ENCODE data around the gene STAT3. TPM values are rescaled to one million over a fixed set of nuclear protein-coding genes. Genes with fewer than 3 reads are reported as not detected.
"Not testable (repeated sequence)": the region's sequence is repeated elsewhere in the genome, so short reads cannot be mapped to it uniquely, and the experiment has no call there.

STAT3 gene
- total RNA-seq, 2 experiments from 2014 or later = 14.8 to 28.7 TPM

GRCh38 chr17:42304187-42305030 lies 83.8 kb downstream of the STAT3 start:
- CTCF ChIA-PET (ENCODE audit: unreplicated experiment) = interaction anchor here (0.6 kb wide), 1 partner anchor 84 kb away, joined by 3 read pairs; no protein-coding TSS in a partner anchor
- no peaks in the 10 kb centered on the region for H3K79me2 ChIP-seq (ENCODE audit: insufficient read depth, low read depth, low read length)
- H3K4me3 ChIP-seq (ENCODE audit: low read depth, low read length, poor library complexity, severe bottlenecking) = no peak overlapping the region
- no peaks in the 10 kb centered on the region for H3K36me3 ChIP-seq (ENCODE audit: insufficient read depth, low read length)
- no peak for DNase-seq (ENCODE audit: low spot score)
- H3K4me1 ChIP-seq (ENCODE audit: insufficient read depth, low read length, poor library complexity, severe bottlenecking) = no peaks in the 10 kb centered on the region
- no peak overlapping the region for H2AFZ ChIP-seq (ENCODE audit: low read length)
- no peak for TF ChIP-seq EZH2phosphoT487 (IDR thresholded peaks at IDR 0.05; ENCODE audit: borderline replicate concordance, low read depth, low read length)
- TF ChIP-seq CTCF (conservative IDR thresholded peaks at IDR 0.05; ENCODE audit: low read length) = no peak
- no peaks in the 10 kb centered on the region for H3K9me2 ChIP-seq (ENCODE audit: insufficient read depth, low read length)
- H3K9me3 ChIP-seq (ENCODE audit: low read length) = no peaks in the 10 kb centered on the region
- POLR2A ChIA-PET = interaction anchor here (0.8 kb wide), 1 partner anchor 47 kb away, joined by 3 read pairs; no protein-coding TSS in a partner anchor
- intact Hi-C loops (cut with micrococcal nuclease; ENCODE audit: unreplicated experiment) = no loop called here
- no peak overlapping the region for H3K27ac ChIP-seq (ENCODE audit: low read depth, low read length, poor library complexity, severe bottlenecking)
- no TSS peak for BruUV-seq (replicated peaks)
- H3K4me2 ChIP-seq (ENCODE audit: low read length) = no peak overlapping the region
- no peaks in the 10 kb centered on the region for H4K20me1 ChIP-seq (ENCODE audit: insufficient read depth, low read length)

GRCh38 chr17:42303694-42304093 lies 84.5 kb downstream of the STAT3 start:
- no TSS peak for BruUV-seq (replicated peaks)
- Histone ChIP-seq H2AFZ (ENCODE audit: low read length) (no peak overlapping the region), H3K4me2 (ENCODE audit: low read length) (no peak overlapping the region), H3K4me3 (ENCODE audit: low read depth, low read length, poor library complexity, severe bottlenecking) (no peak overlapping the region), H3K4me1 (ENCODE audit: insufficient read depth, low read length, poor library complexity, severe bottlenecking) (no peaks in the 10 kb centered on the region), H3K9me3 (ENCODE audit: low read length) (no peaks in the 10 kb centered on the region), H3K36me3 (ENCODE audit: insufficient read depth, low read length) (no peaks in the 10 kb centered on the region), H3K9me2 (ENCODE audit: insufficient read depth, low read length) (no peaks in the 10 kb centered on the region), H3K79me2 (ENCODE audit: insufficient read depth, low read depth, low read length) (no peaks in the 10 kb centered on the region), H3K27ac (ENCODE audit: low read depth, low read length, poor library complexity, severe bottlenecking) (no peak overlapping the region), H4K20me1 (ENCODE audit: insufficient read depth, low read length) (no peaks in the 10 kb centered on the region)
- TF ChIP-seq EZH2phosphoT487 (IDR thresholded peaks at IDR 0.05; ENCODE audit: borderline replicate concordance, low read depth, low read length) (no peak), CTCF (conservative IDR thresholded peaks at IDR 0.05; ENCODE audit: low read length) (no peak)
- DNase-seq (ENCODE audit: low spot score) = no peak
- intact Hi-C loops (cut with micrococcal nuclease; ENCODE audit: unreplicated experiment) = no loop called here
- ChIA-PET CTCF (ENCODE audit: unreplicated experiment) (interaction anchor here (0.6 kb wide), 1 partner anchor 85 kb away, joined by 3 read pairs; no protein-coding TSS in a partner anchor), POLR2A (interaction anchor here (0.7 kb wide), 1 partner anchor 12 kb away, joined by 4 read pairs; no protein-coding TSS in a partner anchor)

- Histone ChIP-seq H3K27ac (ENCODE audit: low read depth, low read length, poor library complexity, severe bottlenecking) (no peak overlapping the region), H3K79me2 (ENCODE audit: insufficient read depth, low read depth, low read length) (no peaks in the 10 kb centered on the region), H3K9me3 (ENCODE audit: low read length) (no peaks in the 10 kb centered on the region), H2AFZ (ENCODE audit: low read length) (no peak overlapping the region), H3K4me1 (ENCODE audit: insufficient read depth, low read length, poor library complexity, severe bottlenecking) (no peaks in the 10 kb centered on the region), H4K20me1 (ENCODE audit: insufficient read depth, low read length) (no peaks in the 10 kb centered on the region), H3K36me3 (ENCODE audit: insufficient read depth, low read length) (no peaks in the 10 kb centered on the region), H3K4me2 (ENCODE audit: low read length) (no peak overlapping the region), H3K9me2 (ENCODE audit: insufficient read depth, low read length) (no peaks in the 10 kb centered on the region), H3K4me3 (ENCODE audit: low read depth, low read length, poor library complexity, severe bottlenecking) (no peak overlapping the region)
- CTCF ChIA-PET (ENCODE audit: unreplicated experiment) = no interaction called here
- intact Hi-C loops (cut with micrococcal nuclease; ENCODE audit: unreplicated experiment) = no loop called here
- POLR2A ChIA-PET = no interaction called here
- BruUV-seq (replicated peaks) = no TSS peak
- TF ChIP-seq CTCF (conservative IDR thresholded peaks at IDR 0.05; ENCODE audit: low read length) (no peak), EZH2phosphoT487 (IDR thresholded peaks at IDR 0.05; ENCODE audit: borderline replicate concordance, low read depth, low read length) (no peak)
- no peak for DNase-seq (ENCODE audit: low spot score)
Measured at GRCh38 chr17:42301022-42301421, 87.2 kb downstream of the STAT3 start.

- CTCF ChIA-PET (ENCODE audit: unreplicated experiment); H3K4me1 ChIP-seq (ENCODE audit: insufficient read depth, low read length, poor library complexity, severe bottlenecking); H3K9me2 ChIP-seq (ENCODE audit: insufficient read depth, low read length); H3K4me3 ChIP-seq (ENCODE audit: low read depth, low read length, poor library complexity, severe bottlenecking); H3K27ac ChIP-seq (ENCODE audit: low read depth, low read length, poor library complexity, severe bottlenecking); BruUV-seq (replicated peaks); H3K9me3 ChIP-seq (ENCODE audit: low read length); H3K79me2 ChIP-seq (ENCODE audit: insufficient read depth, low read depth, low read length); H2AFZ ChIP-seq (ENCODE audit: low read length); H3K36me3 ChIP-seq (ENCODE audit: insufficient read depth, low read length); intact Hi-C loops (cut with micrococcal nuclease; ENCODE audit: unreplicated experiment); POLR2A ChIA-PET; H4K20me1 ChIP-seq (ENCODE audit: insufficient read depth, low read length); DNase-seq (ENCODE audit: low spot score); H3K4me2 ChIP-seq (ENCODE audit: low read length): not testable (repeated sequence)
Measured at GRCh38 chr17:42299913-42300312, 88.3 kb downstream of the STAT3 start.
